HCT116 (cell line): Measurements from ENCODE around the gene LIG1. TPM values are rescaled to one million over a fixed set of nuclear protein-coding genes. Genes with fewer than 3 reads are reported as not detected.

Source experiments
- ATAC-seq: fragments of 200-7000 bp; cut with Tn5 transposase; 2 replicates; pipeline ENCODE4 v1.9.1; 2020; ENCODE audit warnings: mild to moderate bottlenecking, moderate library complexity
- BruUV-seq: library from RNA; stranded (reverse); fragments of 400-500 nt; replicated peaks from 2 replicates; lab custom pipeline; 2021; lab: Mats Ljungman, UMichigan
- CTCF ChIA-PET: fragments of 300-600 bp; sonication (Branson Sonifier 250); formaldehyde crosslinking; loops from one replicate; lab custom pipeline; 2021; ENCODE audit warnings: antibody characterized with exemption; lab: Charles Lee
- POLR2A ChIA-PET: fragments of 300-600, 350-600 bp; sonication (Branson Sonifier 250); formaldehyde crosslinking; loops from one replicate; lab custom pipeline; 2021; ENCODE audit warnings: antibody characterized with exemption; lab: Charles Lee
- RAD21 ChIA-PET, 2 experiments: fragments of 300-600 bp; sonication (Branson Sonifier 250); formaldehyde crosslinking; loops; one replicate each; lab custom pipeline; 2023; ENCODE audit warnings: low total read pairs in 2 of 2; ENCODE audit not compliant: uncharacterized antibody in 2 of 2, unreplicated experiment in 2 of 2, low non-redundant PET in 1 of 2; lab: Charles Lee
- DNase-seq: peaks from one replicate; pipeline ENCODE4 v3.0.0-alpha.2; 2010; ENCODE audit warnings: low read depth, low spot score
- H2AFZ ChIP-seq: fragments of 200-600 bp; shearing (Covaris generic), sonication (generic); 2 replicates; pipeline ENCODE4 v1.6.1; 2017; ENCODE audit warnings: low read depth, mixed run types, mixed read lengths, antibody characterized with exemption, low read length; ENCODE audit not compliant: poor library complexity, severe bottlenecking
- H3K27ac ChIP-seq: 2 replicates; pipeline ENCODE4 v1.5.1; 2012; ENCODE audit warnings: low read depth, low read length
- H3K27me3 ChIP-seq: fragments of 200-600 bp; sonication (generic); 2 replicates; pipeline ENCODE4 v1.6.1; 2016; ENCODE audit warnings: mixed run types, low read length, mixed read lengths; ENCODE audit not compliant: insufficient read depth
- H3K36me3 ChIP-seq, 2 experiments: fragments of 200-500 bp in 1 of 2; fragments of 200-600 bp in 1 of 2; sonication (Bioruptor generic) in 1 of 2; sonication (generic) in 1 of 2; 2 replicates each; pipeline versions ENCODE4 v1.5.1 to v1.6.1; 2014 to 2016; ENCODE audit warnings: low read length in 2 of 2, inconsistent platforms in 1 of 2, mixed read lengths in 1 of 2, mixed run types in 1 of 2; ENCODE audit not compliant: insufficient read depth in 2 of 2, control insufficient read depth in 1 of 2
- H3K4me1 ChIP-seq, 2 experiments: fragments of 200-600 bp in 1 of 2; sonication (generic) in 1 of 2; 2 replicates each; pipeline versions ENCODE4 v1.5.1 to v1.6.1; 2012 to 2017; ENCODE audit warnings: low read length in 2 of 2, inconsistent platforms in 1 of 2, mild to moderate bottlenecking in 1 of 2, mixed read lengths in 1 of 2, mixed run types in 1 of 2, moderate library complexity in 1 of 2; ENCODE audit not compliant: insufficient read depth in 2 of 2, control insufficient read depth in 1 of 2
- H3K4me2 ChIP-seq: fragments of 200-600 bp; sonication (generic); 2 replicates; pipeline ENCODE4 v1.6.1; 2017; ENCODE audit warnings: mixed run types, low read length, mixed read lengths
- H3K4me3 ChIP-seq, 2 experiments: fragments of 200-600 bp in 1 of 2; sonication (generic) in 1 of 2; replicated peaks in 1 of 2; 2 replicates each; pipeline ENCODE4 v1.5.1; 2011 to 2016; ENCODE audit warnings: low read length in 2 of 2, control low read depth in 1 of 2, low read depth in 1 of 2, mild to moderate bottlenecking in 1 of 2, mixed read lengths in 1 of 2, mixed run types in 1 of 2
- H3K79me2 ChIP-seq: fragments of 200-600 bp; sonication (generic); 2 replicates; pipeline ENCODE4 v1.6.1; 2017; ENCODE audit warnings: mild to moderate bottlenecking, mixed run types, low read length, moderate library complexity, mixed read lengths; ENCODE audit not compliant: insufficient read depth
- H3K9ac ChIP-seq: fragments of 200-600 bp; sonication (generic); 2 replicates; pipeline ENCODE4 v1.6.1; 2016; ENCODE audit warnings: low read length, mixed read lengths
- H3K9me2 ChIP-seq: fragments of 200-600 bp; sonication (generic), shearing (Covaris generic); 2 replicates; pipeline ENCODE4 v1.6.1; 2017; ENCODE audit warnings: mixed run types, mild to moderate bottlenecking, moderate library complexity; ENCODE audit not compliant: insufficient read depth
- H3K9me3 ChIP-seq, 2 experiments: fragments of 200-500 bp in 1 of 2; fragments of 200-600 bp in 1 of 2; sonication (Bioruptor generic) in 1 of 2; sonication (generic) in 1 of 2; 2 replicates each; pipeline ENCODE4 v1.6.1; 2014 to 2017; ENCODE audit warnings: low read length in 2 of 2, mixed read lengths in 2 of 2, inconsistent platforms in 1 of 2, low read depth in 1 of 2, mild to moderate bottlenecking in 1 of 2, mixed run types in 1 of 2, moderate library complexity in 1 of 2; ENCODE audit not compliant: control insufficient read depth in 1 of 2, insufficient read depth in 1 of 2
- H4K20me1 ChIP-seq: fragments of 200-600 bp; sonication (generic), shearing (Covaris generic); 2 replicates; pipeline ENCODE4 v1.6.1; 2017; ENCODE audit warnings: mixed run types, mild to moderate bottlenecking, moderate library complexity; ENCODE audit not compliant: insufficient read depth
- ATF3 ChIP-seq: IDR thresholded peaks from 2 replicates; pipeline ENCODE4 v1.6.1; 2012
- CBX3 ChIP-seq: IDR thresholded peaks from 2 replicates; pipeline ENCODE4 v1.6.1; 2012; ENCODE audit warnings: low read depth
- CTCF ChIP-seq, 3 experiments: fragments of 200-600 bp in 1 of 3; sonication (generic) in 1 of 3; IDR thresholded peaks in 2 of 3; conservative IDR thresholded peaks in 1 of 3; 2 replicates each; pipeline ENCODE4 v1.5.1; 2012 to 2017; ENCODE audit warnings: low read depth in 2 of 3, low read length in 2 of 3, antibody characterized with exemption in 1 of 3, borderline replicate concordance in 1 of 3, control low read depth in 1 of 3, mild to moderate bottlenecking in 1 of 3, mixed read lengths in 1 of 3, mixed run types in 1 of 3, moderate library complexity in 1 of 3; ENCODE audit not compliant: insufficient read depth in 1 of 3
- EZH2phosphoT487 ChIP-seq: fragments of 200-600 bp; IDR thresholded peaks from 2 replicates; pipeline ENCODE4 v1.6.1; 2018; ENCODE audit warnings: antibody characterized with exemption, borderline replicate concordance
- FOSL1 ChIP-seq: IDR thresholded peaks from 2 replicates; pipeline ENCODE4 v1.6.1; 2012; ENCODE audit warnings: low read depth
- JUND ChIP-seq: IDR thresholded peaks from 2 replicates; pipeline ENCODE4 v1.6.1; 2012
- POLR2A ChIP-seq: IDR thresholded peaks from 2 replicates; pipeline ENCODE4 v1.7.0; 2011; ENCODE audit warnings: borderline replicate concordance; ENCODE audit not compliant: insufficient read depth, insufficient read length; ENCODE audit errors: extremely low read depth
- POLR2AphosphoS5 ChIP-seq: IDR thresholded peaks from 2 replicates; pipeline ENCODE4 v1.6.1; 2011; ENCODE audit warnings: mild to moderate bottlenecking, low read depth, low read length, moderate library complexity
- SIN3A ChIP-seq: IDR thresholded peaks from 2 replicates; pipeline ENCODE4 v1.6.1; 2012; ENCODE audit warnings: low read depth
- SRF ChIP-seq: IDR thresholded peaks from 2 replicates; pipeline ENCODE4 v1.6.1; 2012; ENCODE audit warnings: low read depth
- TCF7L2 ChIP-seq: IDR thresholded peaks from 2 replicates; pipeline ENCODE4 v1.7.0; 2011; ENCODE audit warnings: borderline replicate concordance, inconsistent platforms; ENCODE audit not compliant: insufficient read depth, insufficient read length; ENCODE audit errors: extremely low read depth
- YY1 ChIP-seq: IDR thresholded peaks from 2 replicates; pipeline ENCODE4 v1.6.1; 2011; ENCODE audit warnings: low read length, low read depth, moderate library complexity, mild to moderate bottlenecking; ENCODE audit not compliant: insufficient replicate concordance; ENCODE audit errors: extremely low read depth
- ZFX ChIP-seq: fragments of 450-650 bp; IDR thresholded peaks from 2 replicates; pipeline ENCODE4 v1.6.1; 2017
- ZNF274 ChIP-seq: fragments of 200-500 bp; sonication (Bioruptor generic); IDR thresholded peaks from 2 replicates; pipeline ENCODE4 v1.6.1; 2014; ENCODE audit warnings: mild to moderate bottlenecking, low read depth, low read length, inconsistent platforms
- intact Hi-C: fragments of 100-400 bp; cut with micrococcal nuclease; formaldehyde crosslinking; loops from 2 replicates; pipeline ENCODE4 v1.10.0; 2022
- total RNA-seq: library from RNA; stranded (reverse); gene quantifications from one replicate; pipeline ENCODE4 v1.2.1, GENCODE V29; 2021; ENCODE audit not compliant: unreplicated experiment
- TF ChIP-seq, protein P1 (sequence below): IDR thresholded peaks from 2 replicates; pipeline ENCODE4 v1.6.1; 2012
- TF ChIP-seq, protein P2 (sequence below): IDR thresholded peaks from 2 replicates; pipeline ENCODE4 v1.6.1; 2011; ENCODE audit warnings: mild to moderate bottlenecking, low read length, moderate library complexity; ENCODE audit not compliant: insufficient replicate concordance; ENCODE audit errors: extremely low read depth

Gene LIG1
- total RNA-seq, 1 experiment from 2014 or later, result 122 TPM

- TF ChIP-seq TCF7L2 (no peak), YY1 (no peak)
Measured at GRCh38 chr19:48136547-48136946, 33.6 kb downstream of the LIG1 start (continued).

- intact Hi-C loops, result no loop called here
Measured at GRCh38 chr19:48135411-48135810, 34.7 kb downstream of the LIG1 start.

More at GRCh38 chr19:48135411-48135810, 34.7 kb downstream of the LIG1 start:
- peak; percentile 60 for ATAC-seq
- ChIA-PET CTCF (no interaction called here), POLR2A (no interaction called here), RAD21 (no interaction called here)
- H3K9me2 ChIP-seq, result no peaks in the 10 kb centered on the region
- H3K9me3 ChIP-seq, result no peaks in the 10 kb centered on the region
- no peaks in the 10 kb centered on the region for H4K20me1 ChIP-seq
- no peaks in the 10 kb centered on the region for H3K4me1 ChIP-seq
- BruUV-seq, result no TSS peak
- H3K4me3 ChIP-seq, result no peak overlapping the region
- H3K79me2 ChIP-seq, result no peaks in the 10 kb centered on the region
- H3K4me2 ChIP-seq, result no peak overlapping the region
- no peak overlapping the region for H3K27ac ChIP-seq
- TF ChIP-seq, protein P1, sequence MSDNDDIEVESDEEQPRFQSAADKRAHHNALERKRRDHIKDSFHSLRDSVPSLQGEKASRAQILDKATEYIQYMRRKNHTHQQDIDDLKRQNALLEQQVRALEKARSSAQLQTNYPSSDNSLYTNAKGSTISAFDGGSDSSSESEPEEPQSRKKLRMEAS, result no peak
- TF ChIP-seq POLR2A, result no peak
- no peak for TF ChIP-seq EZH2phosphoT487
- TF ChIP-seq FOSL1, result no peak
- TF ChIP-seq CBX3, result no peak
- no peak for TF ChIP-seq JUND
- TF ChIP-seq SIN3A, result no peak
- no peak for TF ChIP-seq YY1
- TF ChIP-seq ATF3, result no peak
- TF ChIP-seq, protein P2, sequence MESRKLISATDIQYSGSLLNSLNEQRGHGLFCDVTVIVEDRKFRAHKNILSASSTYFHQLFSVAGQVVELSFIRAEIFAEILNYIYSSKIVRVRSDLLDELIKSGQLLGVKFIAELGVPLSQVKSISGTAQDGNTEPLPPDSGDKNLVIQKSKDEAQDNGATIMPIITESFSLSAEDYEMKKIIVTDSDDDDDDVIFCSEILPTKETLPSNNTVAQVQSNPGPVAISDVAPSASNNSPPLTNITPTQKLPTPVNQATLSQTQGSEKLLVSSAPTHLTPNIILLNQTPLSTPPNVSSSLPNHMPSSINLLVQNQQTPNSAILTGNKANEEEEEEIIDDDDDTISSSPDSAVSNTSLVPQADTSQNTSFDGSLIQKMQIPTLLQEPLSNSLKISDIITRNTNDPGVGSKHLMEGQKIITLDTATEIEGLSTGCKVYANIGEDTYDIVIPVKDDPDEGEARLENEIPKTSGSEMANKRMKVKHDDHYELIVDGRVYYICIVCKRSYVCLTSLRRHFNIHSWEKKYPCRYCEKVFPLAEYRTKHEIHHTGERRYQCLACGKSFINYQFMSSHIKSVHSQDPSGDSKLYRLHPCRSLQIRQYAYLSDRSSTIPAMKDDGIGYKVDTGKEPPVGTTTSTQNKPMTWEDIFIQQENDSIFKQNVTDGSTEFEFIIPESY, result no peak
- TF ChIP-seq CTCF (IDR thresholded peaks at IDR 0.05 in 2 of 3, conservative IDR thresholded peaks at IDR 0.05 in 1 of 3; ENCODE audit: borderline replicate concordance in 1 of 3, insufficient read depth in 1 of 3, low read depth in 2 of 3, low read length in 2 of 3), result no peak
- no peak for TF ChIP-seq SRF
- TF ChIP-seq ZFX, result no peak
- TF ChIP-seq POLR2AphosphoS5, result no peak
- no peak for TF ChIP-seq ZNF274
- peaks cover 3 to 18% of the 10 kb centered on the region in 2 experiments; a peak in 3 of 4 replicates for H3K36me3 ChIP-seq
- no peaks in the 10 kb centered on the region for H3K27me3 ChIP-seq
- H3K9ac ChIP-seq, result no peak overlapping the region
- no peak overlapping the region for H2AFZ ChIP-seq
- DNase-seq, result no peak
